GM21528 (cell line): ENCODE results near the gene MPPED2.

ENCODE experiments used
- ATAC-seq: cut with Tn5 transposase; IDR thresholded peaks from one replicate; pipeline ENCODE4 v1.9.1; 2021; ENCODE audit warnings: mild to moderate bottlenecking, moderate library complexity; ENCODE audit not compliant: unreplicated experiment, low FRiP score

The MPPED2 gene

GRCh38 chr11:30380846-30381245, 205.3 kb downstream of the MPPED2 start:
- no peak for ATAC-seq

GRCh38 chr11:30377347-30377746, 208.8 kb downstream of the MPPED2 start:
- ATAC-seq: no peak

GRCh38 chr11:30370164-30370563, 216.0 kb downstream of the MPPED2 start:
- ATAC-seq: no peak

GRCh38 chr11:30368394-30368793, 217.8 kb downstream of the MPPED2 start:
- ATAC-seq: no peak

- no peak for ATAC-seq
These were observed 220.2 kb downstream of the MPPED2 start for GRCh38 chr11:30365793-30366517.

- no peak for ATAC-seq
These were observed 221.2 kb downstream of the MPPED2 start for GRCh38 chr11:30364837-30365482.

GRCh38 chr11:30364139-30364836, 221.9 kb downstream of the MPPED2 start:
- ATAC-seq: no peak

- no peak for ATAC-seq
These were observed 225.4 kb downstream of the MPPED2 start for GRCh38 chr11:30360741-30361140.
